SU-DHL-6 (cell line): ENCODE measurements around the gene CAMK1.

Experiments
- H2AFZ ChIP-seq: fragments of 200-600 bp; sonication (generic); 2 replicates; pipeline ENCODE4 v1.6.1; 2014; ENCODE audit warnings: low read depth, mild to moderate bottlenecking, moderate library complexity, mixed read lengths, antibody characterized with exemption, low read length; ENCODE audit not compliant: severe bottlenecking
- H3F3A ChIP-seq: fragments of 200-600 bp; shearing (Covaris generic); 2 replicates; pipeline ENCODE4 v1.6.0; 2016; ENCODE audit warnings: antibody characterized with exemption, mild to moderate bottlenecking; ENCODE audit not compliant: insufficient read depth
- H3K27ac ChIP-seq: fragments of 200-600 bp; sonication (generic); 2 replicates; pipeline ENCODE4 v1.5.1; 2016; ENCODE audit warnings: low read depth, mild to moderate bottlenecking, low read length, moderate library complexity, mixed read lengths
- H3K27me3 ChIP-seq: fragments of 200-600 bp; sonication (generic), shearing (Covaris generic); 2 replicates; pipeline ENCODE4 v1.6.0; 2014; ENCODE audit warnings: mild to moderate bottlenecking, low read length
- H3K36me3 ChIP-seq: fragments of 200-600 bp; sonication (generic); 2 replicates; pipeline ENCODE4 v1.6.1; 2014; ENCODE audit warnings: mild to moderate bottlenecking, low read length, mixed read lengths
- H3K4me2 ChIP-seq: fragments of 300-600, 200-600 bp; shearing (Covaris generic), sonication (generic); 2 replicates; pipeline ENCODE4 v1.6.0; 2014; ENCODE audit warnings: low read length, low read depth, mild to moderate bottlenecking; ENCODE audit not compliant: poor library complexity, severe bottlenecking
- H3K4me3 ChIP-seq: fragments of 200-600 bp; sonication (generic); 2 replicates; pipeline ENCODE4 v1.5.1; 2014; ENCODE audit warnings: antibody characterized with exemption, low read length, mild to moderate bottlenecking, mixed read lengths; ENCODE audit not compliant: insufficient read depth, poor library complexity, severe bottlenecking
- H3K79me2 ChIP-seq: fragments of 200-600 bp; sonication (generic); 2 replicates; pipeline ENCODE4 v1.6.1; 2014; ENCODE audit warnings: mild to moderate bottlenecking, low read length, moderate library complexity; ENCODE audit not compliant: insufficient read depth
- H3K9ac ChIP-seq: fragments of 200-600 bp; sonication (generic); 2 replicates; pipeline ENCODE4 v1.7.0; 2014; ENCODE audit warnings: mild to moderate bottlenecking, low read length
- H3K9me2 ChIP-seq: fragments of 200-600 bp; sonication (generic); replicated peaks from 2 replicates; pipeline ENCODE4 v1.6.1; 2014; ENCODE audit warnings: low read length; ENCODE audit not compliant: insufficient read depth
- H3K9me3 ChIP-seq: fragments of 200-600 bp; sonication (generic); 2 replicates; pipeline ENCODE4 v1.6.1; 2014; ENCODE audit warnings: low read length, mixed read lengths; ENCODE audit not compliant: insufficient read depth
- H4K20me1 ChIP-seq: fragments of 200-600 bp; sonication (generic); 2 replicates; pipeline ENCODE4 v1.6.1; 2014; ENCODE audit warnings: low read depth, mild to moderate bottlenecking, antibody characterized with exemption, low read length, moderate library complexity, mixed read lengths
- CTCF ChIP-seq: fragments of 200-600 bp; sonication (generic); IDR thresholded peaks from one replicate; pipeline ENCODE4 v1.5.1; 2017; ENCODE audit warnings: antibody characterized with exemption, mild to moderate bottlenecking, low read length, moderate library complexity; ENCODE audit not compliant: insufficient read depth, poor library complexity, severe bottlenecking
- EZH2phosphoT487 ChIP-seq: fragments of 200-600 bp; sonication (generic), shearing (Covaris generic); conservative IDR thresholded peaks from 2 replicates; pipeline ENCODE4 v1.6.1; 2018; ENCODE audit warnings: mild to moderate bottlenecking, antibody characterized with exemption, low read length, moderate library complexity, mixed read lengths

The CAMK1 gene

GRCh38 chr3:9807981-9808344 is 38.2 kb upstream of the CAMK1 start:
- Histone ChIP-seq H3K36me3 (peaks cover 10% of the 10 kb centered on the region; the same call in 1 of the 2 replicates), H3K27ac (no peak overlapping the region), H3K4me3 (no peak overlapping the region)

DNA sequence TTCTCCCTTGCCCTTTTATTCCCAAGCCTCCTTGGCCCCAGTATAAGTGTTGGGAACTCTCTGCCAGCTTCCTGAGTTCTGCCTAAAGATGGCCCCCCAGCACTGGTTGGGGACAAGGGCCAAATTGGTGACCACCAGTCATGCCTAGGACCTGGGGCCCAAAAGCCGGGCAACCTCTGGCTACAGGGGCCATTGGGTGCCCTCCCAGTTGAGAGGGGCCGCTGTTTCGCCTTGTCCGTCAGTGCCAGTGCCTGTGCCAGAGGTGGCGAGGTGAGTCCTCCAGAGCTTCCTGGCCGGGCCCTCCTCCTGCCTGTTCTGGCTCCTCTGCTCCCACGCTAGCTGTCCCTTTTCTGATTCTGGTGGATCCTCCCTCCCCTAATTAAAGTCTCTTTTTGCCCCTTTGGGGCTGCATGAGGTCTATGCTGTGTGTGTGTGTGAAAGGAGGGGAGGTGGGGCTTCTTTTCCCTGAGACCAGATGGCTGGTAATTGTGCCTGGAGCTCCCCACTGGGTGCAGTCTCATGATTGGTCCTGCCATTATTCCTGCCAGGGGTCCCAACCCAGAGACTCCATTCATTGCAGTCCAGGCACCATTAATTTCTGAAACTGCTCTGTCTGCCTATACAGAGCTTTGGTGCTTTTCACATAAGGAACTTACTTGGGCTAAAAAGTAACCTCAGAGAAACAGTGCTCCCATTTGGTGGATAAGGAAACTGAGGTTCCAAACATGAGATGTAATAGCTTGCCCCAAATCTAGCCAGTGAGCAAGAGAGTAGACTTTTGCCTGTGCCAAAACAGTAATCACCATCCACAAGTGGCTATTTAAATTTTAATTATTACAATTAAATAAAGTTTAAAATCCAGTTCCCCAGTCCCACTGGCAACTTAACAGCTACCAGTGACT is 37.2 kb upstream of the CAMK1 start:
- H3K36me3 ChIP-seq: peaks cover 10% of the 10 kb centered on the region; the same call in 1 of the 2 replicates
- no peaks in the 10 kb centered on the region for H4K20me1 ChIP-seq
- H2AFZ ChIP-seq: no peak overlapping the region
- no peak overlapping the region for H3K4me2 ChIP-seq
- no peaks in the 10 kb centered on the region for H3K9me2 ChIP-seq
- H3K9me3 ChIP-seq: no peaks in the 10 kb centered on the region
- no peaks in the 10 kb centered on the region for H3K79me2 ChIP-seq
- H3K9ac ChIP-seq: no peak overlapping the region
- no peak overlapping the region for H3K27ac ChIP-seq
- H3F3A ChIP-seq: peaks cover 26% of the 10 kb centered on the region
- TF ChIP-seq EZH2phosphoT487 (no peak), CTCF (no peak)
- no peak overlapping the region for H3K4me3 ChIP-seq
- H3K27me3 ChIP-seq: no peaks in the 10 kb centered on the region

More at GRCh38 chr3:9807981-9808344, 38.2 kb upstream of the CAMK1 start:
- no peaks in the 10 kb centered on the region for H3K9me3 ChIP-seq
- H3K4me2 ChIP-seq: no peak overlapping the region
- no peaks in the 10 kb centered on the region for H3K79me2 ChIP-seq
- H4K20me1 ChIP-seq: no peaks in the 10 kb centered on the region
- H3K27me3 ChIP-seq: no peaks in the 10 kb centered on the region
- H3K9me2 ChIP-seq: no peaks in the 10 kb centered on the region
- no peak for TF ChIP-seq EZH2phosphoT487
- TF ChIP-seq CTCF: no peak
- no peak overlapping the region for H2AFZ ChIP-seq
- peaks cover 26% of the 10 kb centered on the region for H3F3A ChIP-seq
- no peak overlapping the region for H3K9ac ChIP-seq

DNA sequence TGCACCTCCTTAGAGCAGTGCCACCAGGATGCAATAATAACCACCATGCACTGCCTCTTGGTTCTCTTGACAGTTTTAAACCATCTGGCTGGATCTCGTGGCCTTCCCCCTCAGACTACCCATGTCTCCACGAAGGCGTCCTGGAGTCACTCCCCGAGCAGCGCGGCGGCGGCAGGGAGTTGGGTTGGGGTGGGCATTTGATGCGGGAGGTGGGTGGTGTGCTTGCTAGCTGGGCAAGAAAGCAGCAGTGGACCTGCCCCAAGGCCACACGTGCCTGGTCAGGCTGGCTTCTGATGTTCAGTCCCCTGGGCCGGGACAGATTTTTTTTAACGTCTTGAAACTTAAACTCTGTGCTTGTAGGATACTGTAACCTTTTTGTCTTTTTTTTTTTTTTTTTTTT is 36.4 kb upstream of the CAMK1 start:
- TF ChIP-seq CTCF (no peak), EZH2phosphoT487 (no peak)
- no peaks in the 10 kb centered on the region for H3K27me3 ChIP-seq
- H2AFZ ChIP-seq: no peak overlapping the region
- H3K9me3 ChIP-seq: no peaks in the 10 kb centered on the region
- no peaks in the 10 kb centered on the region for H3K79me2 ChIP-seq
- H3K9me2 ChIP-seq: no peaks in the 10 kb centered on the region
- H3K36me3 ChIP-seq: peaks cover 16% of the 10 kb centered on the region; the same call in 1 of the 2 replicates
- no peak overlapping the region for H3K9ac ChIP-seq
- no peak overlapping the region for H3K27ac ChIP-seq
- H4K20me1 ChIP-seq: no peaks in the 10 kb centered on the region
- H3K4me2 ChIP-seq: no peak overlapping the region
- H3F3A ChIP-seq: peaks cover 26% of the 10 kb centered on the region
- H3K4me3 ChIP-seq: no peak overlapping the region
